Liver (tissue), 9 donors: ENCODE measurements around the gene SLITRK3. TPM values are rescaled to one million over a fixed set of nuclear protein-coding genes. Genes with fewer than 3 reads are reported as not detected.

Experiments used
- DNase-seq: peaks from one replicate; pipeline ENCODE4 v3.0.0-alpha.2; 2017; ENCODE audit warnings: low spot score
- H3K27ac ChIP-seq, 2 donors: one replicate each; pipeline ENCODE4 v1.7.0; 2013; ENCODE audit warnings: inconsistent platforms in 2 of 2, low read length in 2 of 2, control low read depth in 1 of 2, low read depth in 1 of 2, mild to moderate bottlenecking in 1 of 2
- H3K27me3 ChIP-seq, 4 donors: one replicate each; pipeline versions ENCODE4 v1.6.1 to v1.7.0; 2013; ENCODE audit warnings: low read length in 3 of 4, inconsistent platforms in 1 of 4, mild to moderate bottlenecking in 1 of 4, moderate library complexity in 1 of 4; ENCODE audit not compliant: control insufficient read depth in 4 of 4, insufficient read depth in 4 of 4
- H3K36me3 ChIP-seq, 4 donors: one replicate each; pipeline versions ENCODE4 v1.6.1 to v1.7.0; 2013; ENCODE audit warnings: low read length in 3 of 4, mild to moderate bottlenecking in 3 of 4, low read depth in 1 of 4, moderate library complexity in 1 of 4; ENCODE audit not compliant: control insufficient read depth in 4 of 4, insufficient read depth in 3 of 4
- H3K4me1 ChIP-seq, 4 donors: one replicate each; pipeline versions ENCODE4 v1.6.1 to v1.7.0; 2013; ENCODE audit warnings: low read length in 3 of 4, mild to moderate bottlenecking in 3 of 4, moderate library complexity in 1 of 4; ENCODE audit not compliant: control insufficient read depth in 4 of 4, insufficient read depth in 4 of 4
- H3K4me3 ChIP-seq, 3 donors: one replicate each; pipeline versions ENCODE4 v1.6.1 to v1.7.0; 2013; ENCODE audit warnings: low read length in 3 of 3, control low read depth in 1 of 3, low read depth in 1 of 3, mild to moderate bottlenecking in 1 of 3
- H3K9ac ChIP-seq, 2 donors: one replicate each; pipeline ENCODE4 v1.7.0; 2013; ENCODE audit warnings: low read length in 2 of 2, mild to moderate bottlenecking in 2 of 2, moderate library complexity in 2 of 2, control low read depth in 1 of 2, low read depth in 1 of 2
- H3K9me3 ChIP-seq, 4 donors: one replicate each; pipeline versions ENCODE4 v1.6.1 to v1.7.0; 2013; ENCODE audit warnings: low read length in 3 of 4; ENCODE audit not compliant: control insufficient read depth in 4 of 4
- CTCF ChIP-seq: fragments of 150-350 bp; IDR thresholded peaks from 2 replicates; pipeline ENCODE4 v1.5.1; 2017; ENCODE audit warnings: improper control_type of control experiment, low read depth, low read length; ENCODE audit not compliant: missing input control
- EGR1 ChIP-seq, 2 donors: IDR thresholded peaks; 2 replicates each; pipeline ENCODE4 v1.6.1; 2016 to 2018; ENCODE audit warnings: antibody characterized with exemption in 2 of 2, low read depth in 2 of 2
- FOXA1 ChIP-seq: IDR thresholded peaks from 2 replicates; pipeline ENCODE4 v1.6.1; 2016; ENCODE audit warnings: antibody characterized with exemption
- FOXA2 ChIP-seq: IDR thresholded peaks from 2 replicates; pipeline ENCODE4 v1.6.1; 2016; ENCODE audit warnings: antibody characterized with exemption
- HNF4A ChIP-seq, 2 donors: conservative IDR thresholded peaks; 2 replicates each; pipeline ENCODE4 v1.6.1; 2016; ENCODE audit warnings: antibody characterized with exemption in 2 of 2, mild to moderate bottlenecking in 2 of 2
- HNF4G ChIP-seq: IDR thresholded peaks from 2 replicates; pipeline ENCODE4 v1.6.1; 2016; ENCODE audit warnings: antibody characterized with exemption
- JUND ChIP-seq, 2 donors: IDR thresholded peaks; 2 replicates each; pipeline ENCODE4 v1.6.1; 2016; ENCODE audit warnings: antibody characterized with exemption in 2 of 2
- MAX ChIP-seq: IDR thresholded peaks from 2 replicates; pipeline ENCODE4 v1.6.1; 2016; ENCODE audit warnings: antibody characterized with exemption
- NR2F2 ChIP-seq: IDR thresholded peaks from 2 replicates; pipeline ENCODE4 v1.6.1; 2016; ENCODE audit warnings: antibody characterized with exemption
- RAD21 ChIP-seq, 2 donors: IDR thresholded peaks; 2 replicates each; pipeline ENCODE4 v1.6.1; 2016; ENCODE audit warnings: antibody characterized with exemption in 2 of 2, mild to moderate bottlenecking in 2 of 2
- SP1 ChIP-seq: IDR thresholded peaks from 2 replicates; pipeline ENCODE4 v1.6.1; 2018; ENCODE audit warnings: antibody characterized with exemption, mild to moderate bottlenecking
- TAF1 ChIP-seq: conservative IDR thresholded peaks from 2 replicates; pipeline ENCODE4 v1.6.1; 2016; ENCODE audit warnings: antibody characterized with exemption, mild to moderate bottlenecking
- YY1 ChIP-seq: IDR thresholded peaks from 2 replicates; pipeline ENCODE4 v1.6.1; 2016; ENCODE audit warnings: antibody characterized with exemption, mild to moderate bottlenecking
- ZBTB33 ChIP-seq: IDR thresholded peaks from 2 replicates; pipeline ENCODE4 v1.6.1; 2016; ENCODE audit warnings: antibody characterized with exemption
- WGBS: extraction: QIAGEN DNeasy Blood & Tissue Kit; methylation state at CpG from one replicate; pipeline ENCODE4 v1.1.7; 2013; 5-methylcytosine and 5-hydroxymethylcytosine counted together
- polyA plus RNA-seq, 2 donors: library from polyadenylated mRNA; stranded (reverse) in 1 of 2; unstranded in 1 of 2; fragments of 200-250 nt in 1 of 2; fragments of >200 nt in 1 of 2; fragmentation: Nextera tagmentation in 1 of 2; extraction: Ambion mirVana in 1 of 2; gene quantifications; one replicate each; pipeline versions ENCODE4 v1.2.1 to v1.2.3, GENCODE V29; 2013 to 2015
- total RNA-seq, 2 donors: library from RNA; depleted of rRNA; stranded (reverse); fragments of >200 nt; gene quantifications; one replicate each; pipeline ENCODE4 v1.2.3, GENCODE V29; 2014
- TF ChIP-seq, protein P1 (sequence below): IDR thresholded peaks from 2 replicates; pipeline ENCODE4 v1.6.1; 2016; ENCODE audit warnings: antibody characterized with exemption, mild to moderate bottlenecking
- TF ChIP-seq, protein P2 (sequence below): IDR thresholded peaks from 2 replicates; pipeline ENCODE4 v1.6.1; 2016; ENCODE audit warnings: antibody characterized with exemption
- donor health status: healthy.
- donor health status: healthy.
- donor health status: healthy.
- donor health status: healthy.
- donor health status: healthy.

Gene SLITRK3
- total and polyA plus RNA-seq, 4 donors: 0.05 to 4.2 (median 1.9) TPM

GRCh38 chr3:165193366-165194254, 2.6 kb downstream of the SLITRK3 start:
- Histone ChIP-seq H3K4me1 (peaks cover 0 to 27% (median 20%) of the 10 kb centered on the region in 4 donors), H3K36me3 (peaks cover 0 to 3% (median 0%) of the 10 kb centered on the region in 4 donors), H3K9ac (no peak overlapping the region), H3K9me3 (no peaks in the 10 kb centered on the region), H3K27ac (no peak overlapping the region), H3K4me3 (peak overlapping the region; percentile 62 to 89 (median 69)), H3K27me3 (peaks cover 0 to 4% (median 1%) of the 10 kb centered on the region in 4 donors)
- TF ChIP-seq JUND (IDR thresholded peaks at IDR 0.05): no peak
- no peak for TF ChIP-seq RAD21 (IDR thresholded peaks at IDR 0.05)
- no peak for TF ChIP-seq EGR1 (IDR thresholded peaks at IDR 0.05; ENCODE audit: low read depth in 2 of 2)
- TF ChIP-seq SP1: no peak
- TF ChIP-seq FOXA2: no peak
- TF ChIP-seq CTCF: no peak
- DNase-seq: no peak
- WGBS: 8% methylated on average over 18 of the region's 18 CpGs

- H3K4me1 ChIP-seq: peaks cover 0 to 27% (median 20%) of the 10 kb centered on the region in 4 donors
Observed at GRCh38 chr3:165192610-165193192, 3.5 kb downstream of the SLITRK3 start.

More at GRCh38 chr3:165192610-165193192, 3.5 kb downstream of the SLITRK3 start:
- 28% methylated on average over 14 of the region's 14 CpGs for WGBS
- Histone ChIP-seq H3K27ac (no peak overlapping the region), H3K27me3 (peaks cover 0 to 4% (median 1%) of the 10 kb centered on the region in 4 donors), H3K9ac (no peak overlapping the region), H3K4me3 (no peak overlapping the region), H3K36me3 (peaks cover 0 to 3% (median 0%) of the 10 kb centered on the region in 4 donors), H3K9me3 (no peaks in the 10 kb centered on the region)
- no peak for DNase-seq
- no peak for TF ChIP-seq FOXA2
- no peak for TF ChIP-seq TAF1
- no peak for TF ChIP-seq MAX
- TF ChIP-seq HNF4G: no peak
- no peak for TF ChIP-seq HNF4A (conservative IDR thresholded peaks at IDR 0.05)
- no peak for TF ChIP-seq NR2F2
- no peak for TF ChIP-seq FOXA1
- no peak for TF ChIP-seq ZBTB33
- TF ChIP-seq YY1: no peak
- TF ChIP-seq, protein P1, sequence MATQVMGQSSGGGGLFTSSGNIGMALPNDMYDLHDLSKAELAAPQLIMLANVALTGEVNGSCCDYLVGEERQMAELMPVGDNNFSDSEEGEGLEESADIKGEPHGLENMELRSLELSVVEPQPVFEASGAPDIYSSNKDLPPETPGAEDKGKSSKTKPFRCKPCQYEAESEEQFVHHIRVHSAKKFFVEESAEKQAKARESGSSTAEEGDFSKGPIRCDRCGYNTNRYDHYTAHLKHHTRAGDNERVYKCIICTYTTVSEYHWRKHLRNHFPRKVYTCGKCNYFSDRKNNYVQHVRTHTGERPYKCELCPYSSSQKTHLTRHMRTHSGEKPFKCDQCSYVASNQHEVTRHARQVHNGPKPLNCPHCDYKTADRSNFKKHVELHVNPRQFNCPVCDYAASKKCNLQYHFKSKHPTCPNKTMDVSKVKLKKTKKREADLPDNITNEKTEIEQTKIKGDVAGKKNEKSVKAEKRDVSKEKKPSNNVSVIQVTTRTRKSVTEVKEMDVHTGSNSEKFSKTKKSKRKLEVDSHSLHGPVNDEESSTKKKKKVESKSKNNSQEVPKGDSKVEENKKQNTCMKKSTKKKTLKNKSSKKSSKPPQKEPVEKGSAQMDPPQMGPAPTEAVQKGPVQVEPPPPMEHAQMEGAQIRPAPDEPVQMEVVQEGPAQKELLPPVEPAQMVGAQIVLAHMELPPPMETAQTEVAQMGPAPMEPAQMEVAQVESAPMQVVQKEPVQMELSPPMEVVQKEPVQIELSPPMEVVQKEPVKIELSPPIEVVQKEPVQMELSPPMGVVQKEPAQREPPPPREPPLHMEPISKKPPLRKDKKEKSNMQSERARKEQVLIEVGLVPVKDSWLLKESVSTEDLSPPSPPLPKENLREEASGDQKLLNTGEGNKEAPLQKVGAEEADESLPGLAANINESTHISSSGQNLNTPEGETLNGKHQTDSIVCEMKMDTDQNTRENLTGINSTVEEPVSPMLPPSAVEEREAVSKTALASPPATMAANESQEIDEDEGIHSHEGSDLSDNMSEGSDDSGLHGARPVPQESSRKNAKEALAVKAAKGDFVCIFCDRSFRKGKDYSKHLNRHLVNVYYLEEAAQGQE: no peak
- no peak for TF ChIP-seq EGR1 (IDR thresholded peaks at IDR 0.05; ENCODE audit: low read depth in 2 of 2)
- TF ChIP-seq, protein P2, sequence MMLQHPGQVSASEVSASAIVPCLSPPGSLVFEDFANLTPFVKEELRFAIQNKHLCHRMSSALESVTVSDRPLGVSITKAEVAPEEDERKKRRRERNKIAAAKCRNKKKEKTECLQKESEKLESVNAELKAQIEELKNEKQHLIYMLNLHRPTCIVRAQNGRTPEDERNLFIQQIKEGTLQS: no peak
- no peak for TF ChIP-seq SP1
